Liver (tissue), 3 donors: ENCODE measurements around the gene CDKN2C.
"Not testable (repeated sequence)": the region's sequence is repeated elsewhere in the genome, so short reads cannot be mapped to it uniquely, and the experiment has no call there.

Source experiments
- ATF3 ChIP-seq: IDR thresholded peaks from 2 replicates; pipeline ENCODE4 v1.6.1; 2016; ENCODE audit warnings: antibody characterized with exemption
- CTCF ChIP-seq: fragments of 150-350 bp; IDR thresholded peaks from 2 replicates; pipeline ENCODE4 v1.5.1; 2017; ENCODE audit warnings: improper control_type of control experiment, low read depth, low read length; ENCODE audit not compliant: missing input control
- NR2F2 ChIP-seq: IDR thresholded peaks from 2 replicates; pipeline ENCODE4 v1.6.1; 2016; ENCODE audit warnings: antibody characterized with exemption
- RXRA ChIP-seq, 2 donors: IDR thresholded peaks; 2 replicates each; pipeline ENCODE4 v1.6.1; 2017 to 2018; ENCODE audit warnings: antibody characterized with exemption in 2 of 2, mild to moderate bottlenecking in 1 of 2
- SP1 ChIP-seq: IDR thresholded peaks from 2 replicates; pipeline ENCODE4 v1.6.1; 2018; ENCODE audit warnings: antibody characterized with exemption, mild to moderate bottlenecking
- TAF1 ChIP-seq: conservative IDR thresholded peaks from 2 replicates; pipeline ENCODE4 v1.6.1; 2016; ENCODE audit warnings: antibody characterized with exemption, mild to moderate bottlenecking
- YY1 ChIP-seq: IDR thresholded peaks from 2 replicates; pipeline ENCODE4 v1.6.1; 2016; ENCODE audit warnings: antibody characterized with exemption, mild to moderate bottlenecking
- ZBTB33 ChIP-seq: IDR thresholded peaks from 2 replicates; pipeline ENCODE4 v1.6.1; 2016; ENCODE audit warnings: antibody characterized with exemption
- TF ChIP-seq, protein P1 (sequence below): IDR thresholded peaks from 2 replicates; pipeline ENCODE4 v1.6.1; 2016; ENCODE audit warnings: antibody characterized with exemption, mild to moderate bottlenecking
- donor health status: healthy.
- donor health status: healthy.

GRCh38 chr1:51005549-51005948 lies 35.5 kb downstream of the CDKN2C start:
- TF ChIP-seq CTCF; YY1; TAF1; ATF3; ZBTB33; NR2F2; RXRA (IDR thresholded peaks at IDR 0.05); SP1: not testable (repeated sequence)
- TF ChIP-seq, protein P1, sequence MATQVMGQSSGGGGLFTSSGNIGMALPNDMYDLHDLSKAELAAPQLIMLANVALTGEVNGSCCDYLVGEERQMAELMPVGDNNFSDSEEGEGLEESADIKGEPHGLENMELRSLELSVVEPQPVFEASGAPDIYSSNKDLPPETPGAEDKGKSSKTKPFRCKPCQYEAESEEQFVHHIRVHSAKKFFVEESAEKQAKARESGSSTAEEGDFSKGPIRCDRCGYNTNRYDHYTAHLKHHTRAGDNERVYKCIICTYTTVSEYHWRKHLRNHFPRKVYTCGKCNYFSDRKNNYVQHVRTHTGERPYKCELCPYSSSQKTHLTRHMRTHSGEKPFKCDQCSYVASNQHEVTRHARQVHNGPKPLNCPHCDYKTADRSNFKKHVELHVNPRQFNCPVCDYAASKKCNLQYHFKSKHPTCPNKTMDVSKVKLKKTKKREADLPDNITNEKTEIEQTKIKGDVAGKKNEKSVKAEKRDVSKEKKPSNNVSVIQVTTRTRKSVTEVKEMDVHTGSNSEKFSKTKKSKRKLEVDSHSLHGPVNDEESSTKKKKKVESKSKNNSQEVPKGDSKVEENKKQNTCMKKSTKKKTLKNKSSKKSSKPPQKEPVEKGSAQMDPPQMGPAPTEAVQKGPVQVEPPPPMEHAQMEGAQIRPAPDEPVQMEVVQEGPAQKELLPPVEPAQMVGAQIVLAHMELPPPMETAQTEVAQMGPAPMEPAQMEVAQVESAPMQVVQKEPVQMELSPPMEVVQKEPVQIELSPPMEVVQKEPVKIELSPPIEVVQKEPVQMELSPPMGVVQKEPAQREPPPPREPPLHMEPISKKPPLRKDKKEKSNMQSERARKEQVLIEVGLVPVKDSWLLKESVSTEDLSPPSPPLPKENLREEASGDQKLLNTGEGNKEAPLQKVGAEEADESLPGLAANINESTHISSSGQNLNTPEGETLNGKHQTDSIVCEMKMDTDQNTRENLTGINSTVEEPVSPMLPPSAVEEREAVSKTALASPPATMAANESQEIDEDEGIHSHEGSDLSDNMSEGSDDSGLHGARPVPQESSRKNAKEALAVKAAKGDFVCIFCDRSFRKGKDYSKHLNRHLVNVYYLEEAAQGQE = not testable (repeated sequence)
